Small intestine (tissue), 7 donors: ENCODE results near the gene AHI1. TPM values are rescaled to one million over a fixed set of nuclear protein-coding genes. Genes with fewer than 3 reads are reported as not detected.

ENCODE experiments used
- DNase-seq, 2 donors: peaks; one replicate each; pipeline versions ENCODE4 v3.0.0 to v3.0.0-alpha.2; 2013
- FAIRE-seq: peaks from 2 replicates; lab custom pipeline; 2012; peaks lifted over from hg19 to GRCh38; lab: Jason Lieb, UNC
- H3K27ac ChIP-seq, 3 donors: one replicate each; pipeline ENCODE4 v1.5.1; 2013; ENCODE audit warnings: low read length in 2 of 3, mild to moderate bottlenecking in 2 of 3, control low read depth in 1 of 3, inconsistent platforms in 1 of 3, low read depth in 1 of 3, moderate library complexity in 1 of 3
- H3K27me3 ChIP-seq, 3 donors: one replicate each; pipeline ENCODE4 v1.6.1; 2013; ENCODE audit warnings: low read length in 3 of 3, inconsistent platforms in 1 of 3; ENCODE audit not compliant: control insufficient read depth in 3 of 3, insufficient read depth in 3 of 3
- H3K36me3 ChIP-seq, 3 donors: one replicate each; pipeline ENCODE4 v1.6.1; 2013; ENCODE audit warnings: low read length in 3 of 3, inconsistent platforms in 1 of 3, low read depth in 1 of 3, mild to moderate bottlenecking in 1 of 3, moderate library complexity in 1 of 3; ENCODE audit not compliant: control insufficient read depth in 3 of 3, insufficient read depth in 2 of 3
- H3K4me1 ChIP-seq, 3 donors: one replicate each; pipeline ENCODE4 v1.6.1; 2013; ENCODE audit warnings: low read length in 2 of 3, inconsistent platforms in 1 of 3, low read depth in 1 of 3, mild to moderate bottlenecking in 1 of 3, moderate library complexity in 1 of 3; ENCODE audit not compliant: control insufficient read depth in 3 of 3, insufficient read depth in 2 of 3
- H3K4me3 ChIP-seq, 3 donors: one replicate each; pipeline ENCODE4 v1.5.1; 2013; ENCODE audit warnings: low read length in 3 of 3, control low read depth in 1 of 3, inconsistent platforms in 1 of 3, low read depth in 1 of 3, mild to moderate bottlenecking in 1 of 3, moderate library complexity in 1 of 3
- H3K9me3 ChIP-seq, 2 donors: one replicate each; pipeline ENCODE4 v1.6.1; 2013; ENCODE audit warnings: low read depth in 1 of 2, low read length in 1 of 2; ENCODE audit not compliant: control insufficient read depth in 2 of 2, insufficient read depth in 1 of 2
- WGBS, 3 donors: extraction: QIAGEN DNeasy Blood & Tissue Kit; methylation state at CpG; one replicate each; pipeline ENCODE4 v1.1.7; 2013; 5-methylcytosine and 5-hydroxymethylcytosine counted together
- polyA plus RNA-seq, 4 donors: library from polyadenylated mRNA; stranded (reverse) in 3 of 4; unstranded in 1 of 4; fragments of 200-250 nt in 3 of 4; fragments of 120-200 nt in 1 of 4; gene quantifications; one replicate each; pipeline versions ENCODE4 v1.2.1 to v1.2.3, GENCODE V29; 2013
- donor health status: healthy with polysubstance abuse.
- donor health status: control.
- donor health status: control.
- donor health status: Bipolar disorder and iron deficiency.
- donor health status: healthy.

The AHI1 gene
- polyA plus RNA-seq, 4 donors = 1.1 to 20.2 (median 5.0) TPM

- H3K27me3 ChIP-seq = no peaks in the 10 kb centered on the region
- peaks cover 0 to 3% of the 10 kb centered on the region in 2 donors for H3K9me3 ChIP-seq
- no peaks in the 10 kb centered on the region for H3K36me3 ChIP-seq
- 67 to 90% (median 81%) methylated on average over 2 of the region's 2 CpGs for WGBS, 3 donors
- no peak overlapping the region for H3K4me3 ChIP-seq
- no peak overlapping the region for H3K27ac ChIP-seq
- DNase-seq (no peak), FAIRE-seq (no peak)
- peaks cover 0 to 2% (median 2%) of the 10 kb centered on the region in 3 donors for H3K4me1 ChIP-seq
These were observed 23.2 kb upstream of the AHI1 start for GRCh38 chr6:135520781-135521180.

DNA sequence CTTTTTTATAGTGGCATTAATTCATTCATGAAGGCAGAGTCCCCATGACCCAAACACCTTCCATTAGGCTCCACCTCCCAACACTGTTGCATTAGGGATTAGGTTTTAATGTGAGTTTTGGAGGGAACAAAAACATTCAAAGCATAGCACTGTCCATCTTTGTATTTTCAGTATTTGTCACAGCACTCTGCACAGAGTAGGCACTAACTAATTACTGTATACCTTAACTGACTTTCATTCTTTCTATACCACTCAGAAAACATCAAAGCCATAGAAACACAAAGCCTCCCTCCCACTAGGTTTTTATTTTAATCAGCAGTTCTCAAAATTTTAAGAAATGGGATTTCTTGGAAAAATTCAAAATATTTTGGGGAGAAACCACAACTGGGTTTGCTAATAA, 21.8 kb upstream of the AHI1 start:
- no peak for DNase-seq
- Histone ChIP-seq H3K27ac (no peak overlapping the region), H3K4me1 (peaks cover 0 to 2% (median 2%) of the 10 kb centered on the region in 3 donors), H3K27me3 (no peaks in the 10 kb centered on the region), H3K4me3 (no peak overlapping the region), H3K9me3 (peaks cover 0 to 3% of the 10 kb centered on the region in 2 donors), H3K36me3 (no peaks in the 10 kb centered on the region)
- no peak for FAIRE-seq

DNA sequence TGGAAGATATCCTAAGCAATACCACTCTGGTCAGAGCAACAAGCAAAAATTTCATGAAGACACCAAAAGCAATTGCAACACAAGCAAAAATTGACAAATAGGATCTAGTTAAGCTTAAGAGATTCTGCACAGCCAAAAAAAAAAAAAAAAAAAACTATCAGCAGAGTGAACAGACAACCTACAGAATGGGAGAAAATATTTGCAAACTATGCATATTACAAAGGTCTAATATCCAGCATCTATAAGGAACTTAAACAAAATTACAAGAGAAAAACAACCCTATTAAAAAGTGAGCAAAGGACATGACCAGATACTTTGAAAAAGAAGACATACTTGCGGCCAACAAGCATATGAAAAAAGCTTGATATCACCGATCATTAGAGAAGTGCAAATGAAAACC, 20.0 kb upstream of the AHI1 start:
- Histone ChIP-seq H3K9me3 (peaks cover 0 to 3% of the 10 kb centered on the region in 2 donors), H3K27ac (no peak overlapping the region), H3K27me3 (no peaks in the 10 kb centered on the region), H3K4me3 (no peak overlapping the region), H3K4me1 (no peaks in the 10 kb centered on the region), H3K36me3 (no peaks in the 10 kb centered on the region)
- DNase-seq (no peak), FAIRE-seq (no peak)
- 96 to 100% (median 97%) methylated on average over 2 of the region's 2 CpGs for WGBS, 3 donors

DNA sequence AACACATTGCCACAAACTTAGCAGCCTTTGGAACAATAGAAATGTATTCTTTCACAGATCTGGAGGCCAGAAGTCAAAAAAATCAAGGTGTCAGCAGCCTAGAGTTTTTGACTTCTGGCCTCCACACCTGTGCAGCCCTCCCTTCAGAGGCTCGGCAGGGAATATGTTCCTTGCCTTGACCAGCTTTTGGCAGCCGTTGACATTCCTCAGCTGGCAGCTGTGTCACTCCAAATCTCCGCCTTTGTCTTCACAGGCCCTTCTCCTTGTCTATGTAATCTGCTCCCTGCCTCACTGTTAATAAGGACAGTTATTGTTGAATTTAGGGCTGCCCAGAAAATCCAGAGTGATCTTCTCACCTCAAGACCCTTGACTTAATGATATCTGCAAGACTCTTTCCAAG, 17.2 kb upstream of the AHI1 start:
- H3K27ac ChIP-seq = no peak overlapping the region
- peaks cover 0 to 3% of the 10 kb centered on the region in 2 donors for H3K9me3 ChIP-seq
- DNase-seq = no peak
- H3K4me3 ChIP-seq = no peak overlapping the region
- 79 to 84% (median 79%) methylated on average over 3 of the region's 3 CpGs for WGBS, 3 donors
- H3K27me3 ChIP-seq = no peaks in the 10 kb centered on the region
- no peaks in the 10 kb centered on the region for H3K4me1 ChIP-seq
- H3K36me3 ChIP-seq = no peaks in the 10 kb centered on the region
- FAIRE-seq = no peak

GRCh38 chr6:135506270-135506997, 8.9 kb upstream of the AHI1 start:
- peaks cover 0 to 6% (median 0%) of the 10 kb centered on the region in 3 donors for H3K4me1 ChIP-seq
- no peak overlapping the region for H3K4me3 ChIP-seq
- DNase-seq (peak; percentile 52 to 55), FAIRE-seq (peak; percentile 59)
- WGBS, 3 donors = 41 to 57% (median 46%) methylated on average over 4 of the region's 4 CpGs
- H3K27ac ChIP-seq = no peak overlapping the region
- no peaks in the 10 kb centered on the region for H3K27me3 ChIP-seq
- H3K36me3 ChIP-seq = no peaks in the 10 kb centered on the region
- H3K9me3 ChIP-seq = no peaks in the 10 kb centered on the region

DNA sequence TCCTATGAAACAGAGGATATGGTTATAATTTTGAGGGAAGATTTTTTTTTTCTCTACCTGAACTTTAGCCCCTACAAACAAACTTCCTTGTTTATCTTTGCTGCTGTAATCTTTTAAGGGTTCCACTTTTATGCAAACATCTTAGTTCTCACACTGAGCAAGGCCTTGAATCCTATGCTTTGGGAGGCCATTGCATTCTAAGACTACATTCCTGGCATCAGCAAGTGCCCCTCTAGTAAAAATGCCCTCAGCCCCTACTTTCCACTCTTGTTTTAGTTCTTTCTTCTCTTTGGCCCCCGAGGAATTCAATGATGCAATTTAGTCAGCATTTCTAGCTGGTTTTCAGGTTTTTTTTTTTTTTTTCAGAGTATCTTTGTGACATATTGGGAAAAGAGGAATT, 8.1 kb upstream of the AHI1 start:
- Histone ChIP-seq H3K4me1 (peaks cover 0 to 6% (median 0%) of the 10 kb centered on the region in 3 donors), H3K27ac (peak overlapping the region in 1 of 3 donors; percentile 34), H3K4me3 (no peak overlapping the region), H3K36me3 (no peaks in the 10 kb centered on the region), H3K9me3 (no peaks in the 10 kb centered on the region), H3K27me3 (no peaks in the 10 kb centered on the region)
- DNase-seq = peak; percentile 21 to 55
- no peak for FAIRE-seq
- 16 to 42% (median 16%) methylated on average over 1 of the region's 1 CpG for WGBS, 3 donors

- Histone ChIP-seq H3K4me3 (no peak overlapping the region), H3K27ac (peak overlapping the region in 1 of 3 donors; percentile 34), H3K4me1 (peaks cover 0 to 6% (median 0%) of the 10 kb centered on the region in 3 donors), H3K27me3 (no peaks in the 10 kb centered on the region), H3K9me3 (no peaks in the 10 kb centered on the region), H3K36me3 (no peaks in the 10 kb centered on the region)
- no peak for FAIRE-seq
- WGBS, 3 donors = 65 to 71% (median 68%) methylated on average over 3 of the region's 3 CpGs
- DNase-seq = no peak
These were observed 7.7 kb upstream of the AHI1 start for GRCh38 chr6:135505222-135505621.

GRCh38 chr6:135504734-135505133, 7.2 kb upstream of the AHI1 start:
- FAIRE-seq = no peak
- H3K27me3 ChIP-seq = no peaks in the 10 kb centered on the region
- H3K9me3 ChIP-seq = no peaks in the 10 kb centered on the region
- H3K4me1 ChIP-seq = peaks cover 0 to 6% (median 0%) of the 10 kb centered on the region in 3 donors
- WGBS, 3 donors = 64 to 82% (median 72%) methylated on average over 3 of the region's 3 CpGs
- no peaks in the 10 kb centered on the region for H3K36me3 ChIP-seq
- DNase-seq = no peak
- H3K4me3 ChIP-seq = no peak overlapping the region
- no peak overlapping the region for H3K27ac ChIP-seq
